B cell (primary cell): ENCODE data around the gene ETV2. TPM values are rescaled to one million over a fixed set of nuclear protein-coding genes. Genes with fewer than 3 reads are reported as not detected.
"Not testable (repeated sequence)": the region's sequence is repeated elsewhere in the genome, so short reads cannot be mapped to it uniquely, and the experiment has no call there.

Experiments used
- ATAC-seq: fragments of 200-7000 bp; cut with Tn5 transposase; one replicate; pipeline ENCODE4 v1.10.0; 2021; ENCODE audit warnings: low read depth, mild to moderate bottlenecking, moderate number of reproducible peaks, moderate library complexity
- CTCF ChIA-PET: fragments of 350-600 bp; sonication (Branson Sonifier 250); formaldehyde crosslinking; loops from one replicate; lab custom pipeline; 2021; ENCODE audit warnings: antibody characterized with exemption, inconsistent platforms; lab: Charles Lee
- POLR2A ChIA-PET: fragments of 350-600 bp; sonication (Branson Sonifier 250); formaldehyde crosslinking; loops from one replicate; lab custom pipeline; 2021; ENCODE audit warnings: antibody characterized with exemption; lab: Charles Lee
- DNase-seq: peaks from one replicate; pipeline ENCODE4 v3.0.0; 2013
- H2AFZ ChIP-seq: 2 replicates; pipeline ENCODE4 v1.6.1; 2012; ENCODE audit warnings: mild to moderate bottlenecking, low read depth, low read length; ENCODE audit not compliant: insufficient read depth, poor library complexity, severe bottlenecking
- H3K27ac ChIP-seq, 2 donors: 1 replicate in 1 of 2; 2 replicates in 1 of 2; pipeline ENCODE4 v1.5.1; 2012 to 2013; ENCODE audit warnings: low read length in 2 of 2, mild to moderate bottlenecking in 2 of 2, moderate library complexity in 1 of 2
- H3K27me3 ChIP-seq, 4 experiments: fragments of 200-600 bp in 1 of 4; sonication (generic) in 1 of 4; replicated peaks in 1 of 4; 1 replicate in 2 of 4; 2 replicates in 2 of 4; pipeline versions ENCODE4 v1.6.1 to v1.7.0; 2013 to 2016; ENCODE audit warnings: low read length in 3 of 4, mild to moderate bottlenecking in 2 of 4, mixed read lengths in 1 of 4, moderate library complexity in 1 of 4; ENCODE audit not compliant: insufficient read depth in 4 of 4, control insufficient read depth in 3 of 4; ENCODE audit errors: control extremely low read depth in 1 of 4
- H3K36me3 ChIP-seq, 2 experiments: replicated peaks in 1 of 2; 1 replicate in 1 of 2; 2 replicates in 1 of 2; pipeline versions ENCODE4 v1.6.1 to v1.7.1; 2013; ENCODE audit warnings: low read length in 1 of 2; ENCODE audit not compliant: insufficient read depth in 2 of 2, control insufficient read depth in 1 of 2; ENCODE audit errors: control extremely low read depth in 1 of 2, extremely low read depth in 1 of 2
- H3K4me1 ChIP-seq, 2 donors: fragments of 200-600 bp in 1 of 2; sonication (generic) in 1 of 2; 1 replicate in 1 of 2; 2 replicates in 1 of 2; pipeline versions ENCODE4 v1.5.1 to v1.6.1; 2013 to 2017; ENCODE audit warnings: low read length in 2 of 2; ENCODE audit not compliant: control insufficient read depth in 2 of 2, insufficient read depth in 2 of 2
- H3K4me2 ChIP-seq: replicated peaks from 2 replicates; pipeline ENCODE3; 2012; ENCODE audit warnings: mild to moderate bottlenecking, low read depth, low read length; ENCODE audit not compliant: poor library complexity, severe bottlenecking
- H3K4me3 ChIP-seq, 5 experiments: fragments of 200-600 bp in 1 of 5; sonication (generic) in 1 of 5; 1 replicate in 3 of 5; 2 replicates in 2 of 5; pipeline versions ENCODE4 v1.5.1 to v1.7.0; 2011 to 2016; ENCODE audit warnings: low read length in 4 of 5, mild to moderate bottlenecking in 4 of 5, low read depth in 2 of 5, control low read depth in 1 of 5, moderate library complexity in 1 of 5; ENCODE audit not compliant: insufficient read depth in 1 of 5; ENCODE audit errors: control extremely low read depth in 1 of 5, extremely low read depth in 1 of 5
- H3K79me2 ChIP-seq: fragments of 200-600 bp; sonication (generic); one replicate; pipeline ENCODE4 v1.6.0; 2016; ENCODE audit warnings: low read length; ENCODE audit not compliant: control insufficient read depth, insufficient read depth
- H3K9ac ChIP-seq: fragments of 200-600 bp; sonication (generic); 2 replicates; pipeline ENCODE4 v1.6.1; 2017; ENCODE audit warnings: mild to moderate bottlenecking, low read length, moderate library complexity
- H3K9me3 ChIP-seq, 3 donors: one replicate each; pipeline versions ENCODE4 v1.6.1 to v1.7.1; 2013; ENCODE audit warnings: low read length in 2 of 3; ENCODE audit not compliant: control insufficient read depth in 2 of 3, insufficient read depth in 1 of 3; ENCODE audit errors: control extremely low read depth in 1 of 3
- H4K20me1 ChIP-seq: 2 replicates; pipeline ENCODE4 v1.6.0; 2012; ENCODE audit warnings: mild to moderate bottlenecking, low read length; ENCODE audit not compliant: insufficient read depth, control insufficient read depth, poor library complexity, severe bottlenecking
- H3K27ac Mint-ChIP-seq: one replicate; pipeline ENCODE4 v1.8.0; 2021; ENCODE audit warnings: mixed read lengths
- H3K27me3 Mint-ChIP-seq: one replicate; pipeline ENCODE4 v1.8.0; 2021; ENCODE audit warnings: mixed read lengths
- H3K4me1 Mint-ChIP-seq: one replicate; pipeline ENCODE4 v1.8.0; 2021; ENCODE audit warnings: mixed read lengths
- H3K4me3 Mint-ChIP-seq: one replicate; pipeline ENCODE4 v1.8.0; 2021; ENCODE audit warnings: mixed read lengths
- H3K9me3 Mint-ChIP-seq: one replicate; pipeline ENCODE4 v1.8.0; 2022; ENCODE audit warnings: mixed read lengths; ENCODE audit not compliant: insufficient read depth
- EZH2 ChIP-seq: IDR thresholded peaks from 2 replicates; pipeline ENCODE4 v1.6.1; 2012; ENCODE audit warnings: borderline replicate concordance, low read depth, mild to moderate bottlenecking, moderate library complexity, low read length; ENCODE audit not compliant: insufficient read depth, poor library complexity, severe bottlenecking
- WGBS: methylation state at CpG from one replicate; pipeline ENCODE4 v1.1.5; 2013; ENCODE audit warnings: missing lambda C conversion rate; ENCODE audit not compliant: insufficient coverage; 5-methylcytosine and 5-hydroxymethylcytosine counted together
- intact Hi-C: fragments of 100-400 bp; cut with micrococcal nuclease; formaldehyde crosslinking; loops from one replicate; pipeline ENCODE4 v1.10.0; 2022
- polyA minus RNA-seq: library from RNA; depleted of rRNA, polyadenylated mRNA; stranded (reverse); fragments of >200 nt; gene quantifications from 2 replicates; pipeline ENCODE4 v1.2.3, GENCODE V29; 2012
- polyA plus RNA-seq: library from polyadenylated mRNA; depleted of rRNA; stranded (reverse); fragments of >200 nt; gene quantifications from 2 replicates; pipeline ENCODE4 v1.2.3, GENCODE V29; 2012
- total RNA-seq, 2 donors: library from RNA; stranded (reverse); fragments of 120-200 nt in 1 of 2; gene quantifications; 1 replicate in 1 of 2; 2 replicates in 1 of 2; pipeline versions ENCODE4 v1.2.3 to v1.2.4, GENCODE V29; 2013 to 2022
- TF ChIP-seq, protein P1 (sequence below): fragments of 200-600 bp; IDR thresholded peaks from one replicate; pipeline ENCODE4 v1.8.0; 2022; ENCODE audit warnings: antibody characterized with exemption, mild to moderate bottlenecking

Gene ETV2
- total RNA-seq (0.42 and 1.3 TPM in 2 replicates), polyA plus RNA-seq (0.20 and 0.49 TPM in 2 replicates), polyA minus RNA-seq (0.36 TPM in 1 of 2 replicates, not detected in the other)
- total RNA-seq (2013) = 0.35 TPM

DNA sequence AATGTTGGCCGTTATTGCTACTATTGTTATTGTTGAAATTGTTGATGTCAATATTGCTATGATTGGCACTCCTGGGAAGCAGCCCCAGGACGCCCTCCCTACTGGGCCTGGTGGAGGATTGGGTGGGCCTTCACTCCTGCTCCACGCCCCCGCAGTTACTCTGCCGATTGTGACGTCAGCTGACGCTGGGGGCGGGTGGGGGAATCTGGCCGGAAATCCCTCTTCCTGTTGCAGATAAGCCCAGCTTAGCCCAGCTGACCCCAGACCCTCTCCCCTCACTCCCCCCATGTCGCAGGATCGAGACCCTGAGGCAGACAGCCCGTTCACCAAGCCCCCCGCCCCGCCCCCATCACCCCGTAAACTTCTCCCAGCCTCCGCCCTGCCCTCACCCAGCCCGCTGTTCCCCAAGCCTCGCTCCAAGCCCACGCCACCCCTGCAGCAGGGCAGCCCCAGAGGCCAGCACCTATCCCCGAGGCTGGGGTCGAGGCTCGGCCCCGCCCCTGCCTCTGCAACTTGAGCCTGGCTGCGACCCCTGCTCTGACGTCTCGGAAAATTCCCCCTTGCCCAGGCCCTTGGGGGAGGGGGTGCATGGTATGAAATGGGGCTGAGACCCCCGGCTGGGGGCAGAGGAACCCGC lies at the start of gene ETV2:
TSS of gene ETV2 (plus strand) at position 231 of the 637 bp plus-strand sequence. CDS start 716 bp downstream, outside the sequence.
- Mint-ChIP-seq H3K4me1 (peaks cover 31% of the 10 kb centered on the region), H3K27ac (peak within 1 kb of the TSS; percentile 77), H3K27me3 (no peaks in the 10 kb centered on the region), H3K9me3 (no peaks in the 10 kb centered on the region), H3K4me3 (peak within 1 kb of the TSS; percentile 94)
- Histone ChIP-seq H3K36me3 (peaks cover 0 to 17% of the 10 kb centered on the region in 2 experiments), H3K9me3 (no peaks in the 10 kb centered on the region), H3K9ac (peak within 1 kb of the TSS; percentile 5), H4K20me1 (no peaks in the 10 kb centered on the region), H2AFZ (peak within 1 kb of the TSS; percentile 44), H3K27ac (no peak within 1 kb of the TSS), H3K4me3 (no peak within 1 kb of the TSS), H3K4me1 (peaks cover 17 to 39% of the 10 kb centered on the region in 2 donors), H3K4me2 (peak within 1 kb of the TSS; percentile 100), H3K27me3 (no peaks in the 10 kb centered on the region), H3K79me2 (no peaks in the 10 kb centered on the region)
- ChIA-PET CTCF (no interaction called here), POLR2A (no interaction called here)
- intact Hi-C loops = loop anchor here (10.0 kb wide), 2 partner anchors 473 to 1953 kb away; partner anchors contain the start of genes OVOL3, POLR2I, TBCB and ZNF540
- ATAC-seq (no peak), DNase-seq (peak; percentile 59)
- no peak for TF ChIP-seq EZH2
- TF ChIP-seq, protein P1, sequence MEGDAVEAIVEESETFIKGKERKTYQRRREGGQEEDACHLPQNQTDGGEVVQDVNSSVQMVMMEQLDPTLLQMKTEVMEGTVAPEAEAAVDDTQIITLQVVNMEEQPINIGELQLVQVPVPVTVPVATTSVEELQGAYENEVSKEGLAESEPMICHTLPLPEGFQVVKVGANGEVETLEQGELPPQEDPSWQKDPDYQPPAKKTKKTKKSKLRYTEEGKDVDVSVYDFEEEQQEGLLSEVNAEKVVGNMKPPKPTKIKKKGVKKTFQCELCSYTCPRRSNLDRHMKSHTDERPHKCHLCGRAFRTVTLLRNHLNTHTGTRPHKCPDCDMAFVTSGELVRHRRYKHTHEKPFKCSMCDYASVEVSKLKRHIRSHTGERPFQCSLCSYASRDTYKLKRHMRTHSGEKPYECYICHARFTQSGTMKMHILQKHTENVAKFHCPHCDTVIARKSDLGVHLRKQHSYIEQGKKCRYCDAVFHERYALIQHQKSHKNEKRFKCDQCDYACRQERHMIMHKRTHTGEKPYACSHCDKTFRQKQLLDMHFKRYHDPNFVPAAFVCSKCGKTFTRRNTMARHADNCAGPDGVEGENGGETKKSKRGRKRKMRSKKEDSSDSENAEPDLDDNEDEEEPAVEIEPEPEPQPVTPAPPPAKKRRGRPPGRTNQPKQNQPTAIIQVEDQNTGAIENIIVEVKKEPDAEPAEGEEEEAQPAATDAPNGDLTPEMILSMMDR = no peak
- WGBS = 26% methylated on average over 17 of the region's 28 CpGs

DNA sequence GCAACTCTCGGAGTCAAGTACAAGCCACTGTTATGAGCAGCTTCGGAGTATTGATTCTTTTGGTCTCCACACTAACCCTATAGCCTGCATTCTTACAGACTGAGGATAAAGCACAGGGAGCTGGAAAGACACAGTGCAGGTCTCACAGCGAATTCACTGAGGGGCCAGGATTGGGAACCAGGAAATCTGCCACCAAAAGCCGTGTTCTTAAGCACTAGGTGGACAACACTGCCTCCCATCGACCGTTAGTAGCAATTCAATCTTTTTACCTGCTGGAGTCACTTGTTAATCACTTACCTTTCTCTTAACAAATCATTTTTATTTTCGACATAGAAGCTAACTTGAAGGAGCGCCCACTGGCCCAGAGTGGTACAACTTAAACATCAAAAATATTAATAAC lies 49.3 kb upstream of the ETV2 start:
- no peak overlapping the region for H3K4me3 Mint-ChIP-seq
- intact Hi-C loops = no loop called here
- Histone ChIP-seq H3K9me3 (no peaks in the 10 kb centered on the region), H3K36me3 (no peaks in the 10 kb centered on the region), H4K20me1 (no peaks in the 10 kb centered on the region), H3K27ac (no peak overlapping the region), H3K4me2 (no peak overlapping the region), H3K27me3 (peaks cover 0 to 7% (median 0%) of the 10 kb centered on the region in 4 experiments), H3K4me1 (no peaks in the 10 kb centered on the region), H3K4me3 (no peak overlapping the region), H3K79me2 (no peaks in the 10 kb centered on the region), H3K9ac (no peak overlapping the region), H2AFZ (peak overlapping the region; percentile 52)
- H3K27ac Mint-ChIP-seq = no peak overlapping the region
- peaks cover 16% of the 10 kb centered on the region for H3K27me3 Mint-ChIP-seq
- no peaks in the 10 kb centered on the region for H3K4me1 Mint-ChIP-seq
- ATAC-seq (no peak), DNase-seq (peak; percentile 64)
- ChIA-PET CTCF (interaction anchor here (0.6 to 3.1 kb wide), 9 partner anchors 9 to 893 kb away, joined by 3 to 24 read pairs (median 4); no protein-coding TSS in a partner anchor), POLR2A (no interaction called here)
- WGBS = 14% methylated on average over 7 of the region's 8 CpGs
- no peaks in the 10 kb centered on the region for H3K9me3 Mint-ChIP-seq
- no peak for TF ChIP-seq EZH2
- TF ChIP-seq, protein P1 = peak; percentile 59

DNA sequence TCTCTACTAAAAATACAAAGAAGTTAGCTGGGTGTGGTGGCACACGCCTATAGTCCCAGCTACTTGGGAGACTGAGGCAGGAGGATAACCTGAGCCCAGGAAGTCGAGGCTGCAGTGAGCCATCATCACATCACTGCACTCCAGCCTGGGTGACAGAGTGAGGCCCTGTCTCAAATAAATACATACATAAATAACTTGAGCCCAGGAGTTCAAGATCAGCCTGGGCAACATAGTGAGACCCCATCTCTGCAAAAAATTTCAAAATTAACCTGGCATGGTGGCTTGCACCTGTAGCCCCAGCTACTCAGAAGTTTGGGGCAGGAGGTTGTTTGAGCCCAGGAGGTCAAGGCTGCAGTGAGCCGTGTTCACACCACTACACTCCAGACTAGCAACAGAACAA lies 46.5 kb upstream of the ETV2 start:
- H3K4me3 Mint-ChIP-seq, H3K4me1 Mint-ChIP-seq, H3K27me3 ChIP-seq, H3K4me3 ChIP-seq, H4K20me1 ChIP-seq, H3K9me3 ChIP-seq, DNase-seq, CTCF ChIA-PET, H3K9me3 Mint-ChIP-seq, H2AFZ ChIP-seq, H3K27ac Mint-ChIP-seq, H3K9ac ChIP-seq, ATAC-seq, H3K4me1 ChIP-seq, H3K79me2 ChIP-seq, H3K36me3 ChIP-seq, POLR2A ChIA-PET, H3K4me2 ChIP-seq, intact Hi-C loops, H3K27ac ChIP-seq: not testable (repeated sequence)
- 62% methylated on average over 2 of the region's 3 CpGs for WGBS
- H3K27me3 Mint-ChIP-seq = peaks cover 28% of the 10 kb centered on the region
